ENCODE results near the gene LRRC28.

LRRC28 gene

DNA sequence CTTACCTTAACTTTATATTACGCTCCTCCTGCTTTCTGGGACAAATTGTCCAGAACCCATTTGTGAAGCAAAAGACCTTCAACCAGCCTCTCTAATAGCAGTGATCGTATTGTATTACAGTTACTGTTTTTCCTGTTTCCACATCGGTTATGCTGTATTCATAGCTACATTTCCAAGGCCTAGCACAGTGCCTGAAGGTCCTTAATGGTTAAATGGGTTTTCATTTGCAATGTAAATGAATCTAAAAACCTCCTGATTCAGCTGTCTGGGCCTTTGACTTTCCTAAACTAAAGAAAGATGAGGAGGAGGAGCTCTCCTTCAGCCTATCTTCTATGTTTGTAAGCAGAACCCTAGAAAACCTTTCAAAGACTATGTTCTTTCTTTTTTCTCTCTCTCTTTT, 99.1 kb downstream of the LRRC28 start:
- H4K8ac ChIP-seq (ENCODE audit: low read depth, low read length), result no peak overlapping the region
- no CpG with 5 or more reads among the region's 3 CpGs for WGBS (ENCODE audit: extremely low coverage, insufficient coverage, insufficient read length)
- no peak overlapping the region for H3K4me2 ChIP-seq (ENCODE audit: low read length)

DNA sequence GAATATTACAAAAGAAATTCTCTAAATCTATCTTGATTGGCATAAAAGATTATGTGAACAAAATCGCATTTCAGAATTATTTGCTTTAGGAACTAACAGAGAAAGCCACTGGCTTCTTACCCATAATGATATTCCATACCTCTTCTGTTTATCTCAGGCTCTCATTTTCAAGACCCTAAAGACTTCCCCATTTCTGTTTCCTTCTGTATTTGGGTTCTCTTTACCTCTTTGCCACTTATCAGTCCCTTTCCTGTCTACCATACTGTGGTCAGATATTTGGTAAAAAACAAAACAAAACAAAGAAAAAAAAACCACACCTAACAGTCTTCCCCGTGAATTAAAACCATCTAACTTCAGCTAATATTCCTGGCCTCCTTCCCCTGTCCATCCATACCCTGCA, 108.5 kb downstream of the LRRC28 start:
- no peaks in the 10 kb centered on the region for H3K9me3 ChIP-seq (ENCODE audit: insufficient read depth, low read depth, low read length)
- H2AK5ac ChIP-seq (ENCODE audit: low read length), result no peak overlapping the region
- H2BK120ac ChIP-seq (ENCODE audit: insufficient read depth, low read length, poor library complexity), result no peak overlapping the region
- no peak overlapping the region for H3K18ac ChIP-seq (ENCODE audit: low read length)
- no peak overlapping the region for H3K9ac ChIP-seq (ENCODE audit: low read length)
- H3K4ac ChIP-seq (ENCODE audit: low read depth, low read length), result no peak overlapping the region
- no peak overlapping the region for H2BK5ac ChIP-seq (ENCODE audit: low read depth, low read length, poor library complexity)
- no CpG with 5 or more reads among the region's 2 CpGs for WGBS (ENCODE audit: extremely low coverage, insufficient coverage, insufficient read length)
- H4K91ac ChIP-seq (ENCODE audit: low read depth, low read length), result no peak overlapping the region
- H4K8ac ChIP-seq (ENCODE audit: low read depth, low read length), result no peak overlapping the region
- H3K4me3 ChIP-seq (ENCODE audit: low read depth, low read length), result no peak overlapping the region
- H3K23ac ChIP-seq (ENCODE audit: low read length), result no peak overlapping the region
- no peaks in the 10 kb centered on the region for H3K79me1 ChIP-seq (ENCODE audit: low read length)
- H3K4me2 ChIP-seq (ENCODE audit: low read length), result no peak overlapping the region
- peaks cover 1 to 2% of the 10 kb centered on the region in 2 experiments for H3K36me3 ChIP-seq (ENCODE audit: control insufficient read depth in 1 of 2, insufficient read depth in 2 of 2, low read length in 2 of 2)
- H3K27me3 ChIP-seq (ENCODE audit: insufficient read depth, low read length), result no peaks in the 10 kb centered on the region
- H2BK12ac ChIP-seq (ENCODE audit: low read length), result no peak overlapping the region
- H3K27ac ChIP-seq (ENCODE audit: low read depth, low read length), result no peak overlapping the region
- no peak overlapping the region for H4K12ac ChIP-seq (ENCODE audit: low read depth, low read length)
- no peak overlapping the region for H2AFZ ChIP-seq (ENCODE audit: insufficient read depth, low read length, poor library complexity)
- no peaks in the 10 kb centered on the region for H3K79me2 ChIP-seq (ENCODE audit: control insufficient read depth, insufficient read depth, low read length, poor library complexity)
- no peak for DNase-seq
- no peak overlapping the region for H3K14ac ChIP-seq (ENCODE audit: low read length)
- H3K4me1 ChIP-seq (ENCODE audit: control insufficient read depth in 1 of 2, insufficient read depth in 2 of 2, low read length in 2 of 2), result no peaks in the 10 kb centered on the region

More for the DNA sequence above, 99.1 kb downstream of the LRRC28 start:
- H2BK120ac ChIP-seq (ENCODE audit: insufficient read depth, low read length, poor library complexity), result no peak overlapping the region
- no peak overlapping the region for H4K12ac ChIP-seq (ENCODE audit: low read depth, low read length)
- no peaks in the 10 kb centered on the region for H3K9me3 ChIP-seq (ENCODE audit: insufficient read depth, low read depth, low read length)
- H2AK5ac ChIP-seq (ENCODE audit: low read length), result no peak overlapping the region
- H2BK5ac ChIP-seq (ENCODE audit: low read depth, low read length, poor library complexity), result no peak overlapping the region
- H3K27me3 ChIP-seq (ENCODE audit: insufficient read depth, low read length), result no peaks in the 10 kb centered on the region
- no peak overlapping the region for H3K14ac ChIP-seq (ENCODE audit: low read length)
- no peak overlapping the region for H3K23ac ChIP-seq (ENCODE audit: low read length)
- no peak overlapping the region for H2BK12ac ChIP-seq (ENCODE audit: low read length)
- no peak overlapping the region for H3K4me3 ChIP-seq (ENCODE audit: low read depth, low read length)
- H3K27ac ChIP-seq (ENCODE audit: low read depth, low read length), result no peak overlapping the region
- H3K4ac ChIP-seq (ENCODE audit: low read depth, low read length), result no peak overlapping the region
- H3K9ac ChIP-seq (ENCODE audit: low read length), result no peak overlapping the region
- no peak overlapping the region for H3K18ac ChIP-seq (ENCODE audit: low read length)
- peaks cover 0 to 2% of the 10 kb centered on the region in 2 experiments for H3K36me3 ChIP-seq (ENCODE audit: control insufficient read depth in 1 of 2, insufficient read depth in 2 of 2, low read length in 2 of 2)
- no peak for DNase-seq
- H4K91ac ChIP-seq (ENCODE audit: low read depth, low read length), result no peak overlapping the region
- no peaks in the 10 kb centered on the region for H3K79me1 ChIP-seq (ENCODE audit: low read length)
- H3K79me2 ChIP-seq (ENCODE audit: control insufficient read depth, insufficient read depth, low read length, poor library complexity), result no peaks in the 10 kb centered on the region
- H3K4me1 ChIP-seq (ENCODE audit: control insufficient read depth in 1 of 2, insufficient read depth in 2 of 2, low read length in 2 of 2), result no peaks in the 10 kb centered on the region
- H2AFZ ChIP-seq (ENCODE audit: insufficient read depth, low read length, poor library complexity), result no peak overlapping the region

DNA sequence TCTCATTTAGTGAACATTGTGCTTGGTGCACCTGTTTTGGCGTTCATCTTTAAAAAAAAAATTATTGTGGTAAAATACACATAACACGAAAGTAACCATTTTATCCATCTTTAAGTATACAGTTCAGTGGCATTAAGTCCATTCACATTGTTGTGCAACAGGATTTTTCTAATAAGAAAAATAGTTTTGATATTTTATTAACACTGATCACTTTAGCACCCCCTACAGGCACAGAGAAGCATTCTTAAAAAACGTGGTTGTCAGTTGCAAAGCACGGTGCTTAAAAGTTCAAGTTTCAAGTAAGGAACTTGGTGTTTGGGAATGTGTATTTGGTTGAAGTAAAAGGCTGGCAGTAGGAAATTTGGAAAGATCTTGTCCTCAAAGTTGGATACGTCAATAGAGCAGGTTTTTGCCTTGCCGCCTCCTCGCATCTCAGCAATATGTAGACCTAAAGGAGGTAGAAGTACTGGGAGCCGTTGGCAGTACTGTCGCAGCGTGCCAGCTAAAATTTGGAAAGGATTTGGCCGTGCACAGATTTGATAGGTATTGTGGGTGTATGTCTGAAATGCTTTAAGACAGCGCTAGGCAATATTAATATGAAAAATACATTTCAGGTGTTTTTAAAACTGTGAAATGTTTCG, 110.4 kb downstream of the LRRC28 start:
- Histone ChIP-seq H3K27me3 (ENCODE audit: insufficient read depth, low read length) (no peaks in the 10 kb centered on the region), H3K4ac (ENCODE audit: low read depth, low read length) (no peak overlapping the region), H2BK120ac (ENCODE audit: insufficient read depth, low read length, poor library complexity) (no peak overlapping the region), H2AK5ac (ENCODE audit: low read length) (no peak overlapping the region), H2BK12ac (ENCODE audit: low read length) (no peak overlapping the region), H2BK5ac (ENCODE audit: low read depth, low read length, poor library complexity) (no peak overlapping the region), H2AFZ (ENCODE audit: insufficient read depth, low read length, poor library complexity) (no peak overlapping the region), H3K4me2 (ENCODE audit: low read length) (no peak overlapping the region), H3K9me3 (ENCODE audit: insufficient read depth, low read depth, low read length) (no peaks in the 10 kb centered on the region), H3K36me3 (ENCODE audit: control insufficient read depth in 1 of 2, insufficient read depth in 2 of 2, low read length in 2 of 2) (peaks cover 0 to 2% of the 10 kb centered on the region in 2 experiments), H3K4me1 (ENCODE audit: control insufficient read depth in 1 of 2, insufficient read depth in 2 of 2, low read length in 2 of 2) (no peaks in the 10 kb centered on the region), H4K8ac (ENCODE audit: low read depth, low read length) (no peak overlapping the region), H3K9ac (ENCODE audit: low read length) (no peak overlapping the region), H3K4me3 (ENCODE audit: low read depth, low read length) (no peak overlapping the region), H3K14ac (ENCODE audit: low read length) (no peak overlapping the region), H3K23ac (ENCODE audit: low read length) (no peak overlapping the region), H3K79me2 (ENCODE audit: control insufficient read depth, insufficient read depth, low read length, poor library complexity) (no peaks in the 10 kb centered on the region), H3K18ac (ENCODE audit: low read length) (no peak overlapping the region), H3K27ac (ENCODE audit: low read depth, low read length) (no peak overlapping the region), H4K12ac (ENCODE audit: low read depth, low read length) (no peak overlapping the region), H4K91ac (ENCODE audit: low read depth, low read length) (no peak overlapping the region), H3K79me1 (ENCODE audit: low read length) (no peaks in the 10 kb centered on the region)
- peak in 1 of 2 donors; percentile 56 for DNase-seq
- no CpG with 5 or more reads among the region's 13 CpGs for WGBS (ENCODE audit: extremely low coverage, insufficient coverage, insufficient read length)

DNA sequence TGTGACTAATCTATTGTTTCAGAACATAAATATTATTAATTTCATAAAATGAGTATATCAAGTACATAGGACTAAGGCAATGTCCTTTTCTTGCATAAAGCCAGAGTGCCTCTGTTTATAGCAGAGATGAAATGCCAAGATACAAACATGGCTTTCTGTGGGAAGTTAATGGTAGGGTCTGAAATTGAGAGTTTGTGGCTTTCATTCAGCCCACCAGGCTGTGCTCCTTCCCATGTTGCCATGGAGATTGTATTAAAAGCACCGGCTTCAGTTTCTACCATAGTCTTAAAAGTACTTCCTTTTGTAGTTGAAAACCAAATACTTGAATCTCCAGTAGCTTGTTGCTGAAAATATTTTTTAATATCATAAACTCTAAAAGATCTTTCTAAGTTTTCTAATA, 114.0 kb downstream of the LRRC28 start:
- H3K9ac ChIP-seq (ENCODE audit: low read length), result no peak overlapping the region
- no peak overlapping the region for H3K4me2 ChIP-seq (ENCODE audit: low read length)
- no peak overlapping the region for H2BK120ac ChIP-seq (ENCODE audit: insufficient read depth, low read length, poor library complexity)
- no peak overlapping the region for H2AFZ ChIP-seq (ENCODE audit: insufficient read depth, low read length, poor library complexity)
- no peak overlapping the region for H3K4ac ChIP-seq (ENCODE audit: low read depth, low read length)
- H2BK12ac ChIP-seq (ENCODE audit: low read length), result no peak overlapping the region
- no peak overlapping the region for H3K23ac ChIP-seq (ENCODE audit: low read length)
- H3K36me3 ChIP-seq (ENCODE audit: control insufficient read depth in 1 of 2, insufficient read depth in 2 of 2, low read length in 2 of 2), result peaks cover 0 to 4% of the 10 kb centered on the region in 2 experiments
- H4K12ac ChIP-seq (ENCODE audit: low read depth, low read length), result no peak overlapping the region
- no peak overlapping the region for H3K27ac ChIP-seq (ENCODE audit: low read depth, low read length)
- H2BK5ac ChIP-seq (ENCODE audit: low read depth, low read length, poor library complexity), result no peak overlapping the region
- H3K27me3 ChIP-seq (ENCODE audit: insufficient read depth, low read length), result no peaks in the 10 kb centered on the region
- no peaks in the 10 kb centered on the region for H3K4me1 ChIP-seq (ENCODE audit: control insufficient read depth in 1 of 2, insufficient read depth in 2 of 2, low read length in 2 of 2)
- H3K79me1 ChIP-seq (ENCODE audit: low read length), result no peaks in the 10 kb centered on the region
- H3K79me2 ChIP-seq (ENCODE audit: control insufficient read depth, insufficient read depth, low read length, poor library complexity), result no peaks in the 10 kb centered on the region
- DNase-seq, result no peak
- H3K14ac ChIP-seq (ENCODE audit: low read length), result no peak overlapping the region
- no peak overlapping the region for H2AK5ac ChIP-seq (ENCODE audit: low read length)
- H4K91ac ChIP-seq (ENCODE audit: low read depth, low read length), result no peak overlapping the region
- H3K9me3 ChIP-seq (ENCODE audit: insufficient read depth, low read depth, low read length), result no peaks in the 10 kb centered on the region
- no peak overlapping the region for H3K18ac ChIP-seq (ENCODE audit: low read length)
- H4K8ac ChIP-seq (ENCODE audit: low read depth, low read length), result no peak overlapping the region
- WGBS (ENCODE audit: extremely low coverage, insufficient coverage, insufficient read length), result no CpG with 5 or more reads among the region's 1 CpG
- H3K4me3 ChIP-seq (ENCODE audit: low read depth, low read length), result no peak overlapping the region

Measured in trophoblast cell (in vitro differentiated cells and primary cell).